ENCODE measurements around the gene IFT80.

DNA sequence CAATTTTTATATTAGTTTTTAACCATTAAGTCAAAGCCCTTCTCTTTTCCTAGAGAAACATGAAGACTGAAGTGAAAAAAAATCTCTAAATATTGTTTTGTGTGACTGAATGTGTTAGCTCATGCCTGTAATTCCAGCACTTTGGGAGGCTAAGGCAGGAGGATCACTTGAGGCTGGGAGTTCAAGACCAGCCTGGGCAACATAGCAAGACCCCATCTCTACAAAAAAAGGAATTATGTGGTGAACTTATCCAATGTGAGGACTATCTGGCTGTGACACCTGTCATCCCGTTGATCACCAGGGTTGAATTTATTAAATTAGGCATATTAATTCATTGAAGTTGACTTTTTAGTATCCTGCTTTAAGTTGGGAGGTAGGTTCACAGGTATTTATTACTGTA, 13.5 kb upstream of the IFT80 start:
- TF ChIP-seq, protein P1, sequence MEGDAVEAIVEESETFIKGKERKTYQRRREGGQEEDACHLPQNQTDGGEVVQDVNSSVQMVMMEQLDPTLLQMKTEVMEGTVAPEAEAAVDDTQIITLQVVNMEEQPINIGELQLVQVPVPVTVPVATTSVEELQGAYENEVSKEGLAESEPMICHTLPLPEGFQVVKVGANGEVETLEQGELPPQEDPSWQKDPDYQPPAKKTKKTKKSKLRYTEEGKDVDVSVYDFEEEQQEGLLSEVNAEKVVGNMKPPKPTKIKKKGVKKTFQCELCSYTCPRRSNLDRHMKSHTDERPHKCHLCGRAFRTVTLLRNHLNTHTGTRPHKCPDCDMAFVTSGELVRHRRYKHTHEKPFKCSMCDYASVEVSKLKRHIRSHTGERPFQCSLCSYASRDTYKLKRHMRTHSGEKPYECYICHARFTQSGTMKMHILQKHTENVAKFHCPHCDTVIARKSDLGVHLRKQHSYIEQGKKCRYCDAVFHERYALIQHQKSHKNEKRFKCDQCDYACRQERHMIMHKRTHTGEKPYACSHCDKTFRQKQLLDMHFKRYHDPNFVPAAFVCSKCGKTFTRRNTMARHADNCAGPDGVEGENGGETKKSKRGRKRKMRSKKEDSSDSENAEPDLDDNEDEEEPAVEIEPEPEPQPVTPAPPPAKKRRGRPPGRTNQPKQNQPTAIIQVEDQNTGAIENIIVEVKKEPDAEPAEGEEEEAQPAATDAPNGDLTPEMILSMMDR (IDR thresholded peaks at IDR 0.05) = no peak
- TF ChIP-seq POLR2A (IDR thresholded peaks at IDR 0.05) (no peak), EP300 (IDR thresholded peaks at IDR 0.05) (no peak), POLR2AphosphoS5 (IDR thresholded peaks at IDR 0.05) (no peak)
